Muscle of arm (tissue), 14 donors: ENCODE data around the gene DLL4. TPM values are rescaled to one million over a fixed set of nuclear protein-coding genes. Genes with fewer than 3 reads are reported as not detected.

Experiments used
- DNase-seq: peaks from one replicate; pipeline ENCODE4 v3.0.0-alpha.2; 2013
- long read RNA-seq, 11 donors: transcript quantifications; one replicate each; lab custom pipeline, GENCODE V29; 2026
- polyA plus RNA-seq, 12 donors: library from polyadenylated mRNA; unstranded; fragments of 120-200 nt; gene quantifications; one replicate each; pipeline ENCODE4 v1.2.1, GENCODE V29; 2013; ENCODE audit not compliant: insufficient read length in 12 of 12

Gene DLL4
- polyA plus RNA-seq = 10 to 100 TPM in 7 of 12 donors, 1 to 10 TPM in 4, not detected in 1; 9.0 to 22.3 (median 10.8) TPM
- long read RNA-seq, donor 1, partial matches to known transcripts = 0 of 4 reads
- long read RNA-seq, donor 1, other reads (novel, unspliced or antisense) = 0 of 4 reads
- long read RNA-seq, donor 2, partial matches to known transcripts = 0 of 2 reads
- long read RNA-seq, donor 2, other reads (novel, unspliced or antisense) = 0 of 2 reads
- long read RNA-seq, donor 3, partial matches to known transcripts = 0 of 1 reads
- long read RNA-seq, donor 3, other reads (novel, unspliced or antisense) = 0 of 1 reads
- long read RNA-seq, donor 4 = 0 reads
- long read RNA-seq, donor 5 = 0 reads
- long read RNA-seq, donor 6 = 0 reads
- long read RNA-seq, donor 7, partial matches to known transcripts = 0 of 4 reads
- long read RNA-seq, donor 7, other reads (novel, unspliced or antisense) = 0 of 4 reads
- long read RNA-seq, donor 8, partial matches to known transcripts = 0 of 2 reads
- long read RNA-seq, donor 8, other reads (novel, unspliced or antisense) = 0 of 2 reads
- long read RNA-seq, donor 9 = 0 reads
- long read RNA-seq, donor 10, partial matches to known transcripts = 14 of 17 reads
- long read RNA-seq, donor 10, other reads (novel, unspliced or antisense) = 0 of 17 reads
- long read RNA-seq, donor 11 = 0 reads

- peak; percentile 67 for DNase-seq
Observed at GRCh38 chr15:40928821-40929659, at the start of gene DLL4. TSS of gene DLL4 (plus strand) at chr15:40929340. CDS start at chr15:40929669, 329 bp downstream.

- no peak for DNase-seq
Observed at GRCh38 chr15:40879609-40880008, 49.5 kb upstream of the DLL4 start.

GRCh38 chr15:40881351-40881750, 47.8 kb upstream of the DLL4 start:
- no peak for DNase-seq

- no peak for DNase-seq
Observed at GRCh38 chr15:40886586-40886985, 42.6 kb upstream of the DLL4 start.

- no peak for DNase-seq
Observed at GRCh38 chr15:40889112-40889511, 40.0 kb upstream of the DLL4 start.

- no peak for DNase-seq
Observed at GRCh38 chr15:40891138-40891537, 38.0 kb upstream of the DLL4 start.

- DNase-seq = no peak
Observed at GRCh38 chr15:40891810-40892446, 37.2 kb upstream of the DLL4 start.

- no peak for DNase-seq
Observed at GRCh38 chr15:40892447-40893012, 36.6 kb upstream of the DLL4 start.

- DNase-seq = no peak
Observed at GRCh38 chr15:40893019-40893670, 36.0 kb upstream of the DLL4 start.

- DNase-seq = peak; percentile 99
Observed at GRCh38 chr15:40893733-40894680, 35.1 kb upstream of the DLL4 start, which contains the start of gene VPS18. TSS of gene VPS18 (plus strand) at chr15:40894450. CDS start at chr15:40894769, 319 bp downstream.

- DNase-seq = peak; percentile 58
Observed at GRCh38 chr15:40894681-40895448, 34.3 kb upstream of the DLL4 start.

GRCh38 chr15:40899536-40900207, 29.5 kb upstream of the DLL4 start:
- DNase-seq = no peak

- no peak for DNase-seq
Observed at GRCh38 chr15:40900256-40901052, 28.7 kb upstream of the DLL4 start.

GRCh38 chr15:40901053-40901443, 28.1 kb upstream of the DLL4 start:
- no peak for DNase-seq

- no peak for DNase-seq
Observed at GRCh38 chr15:40902605-40903561, 26.3 kb upstream of the DLL4 start.
